HepG2 (cell line): ENCODE data around the gene AZU1. TPM values are rescaled to one million over a fixed set of nuclear protein-coding genes. Genes with fewer than 3 reads are reported as not detected.

Experiments
- ATAC-seq: fragments of 200-7000 bp; cut with Tn5 transposase; 3 replicates; pipeline ENCODE4 v1.9.1; 2020; ENCODE audit warnings: mild to moderate bottlenecking, moderate library complexity
- BruUV-seq: library from RNA; stranded (reverse); fragments of 400-500 nt; replicated peaks from 2 replicates; lab custom pipeline; 2021; lab: Mats Ljungman, UMichigan
- CTCF ChIA-PET: fragments of 300-600 bp; formaldehyde crosslinking; extraction: SDS; loops from one replicate; lab custom pipeline; 2021; ENCODE audit warnings: low total read pairs, inconsistent platforms, low intra/inter-chr PET ratio; lab: Yijun Ruan, JAX
- POLR2A ChIA-PET: fragments of 350-600 bp; sonication (Branson Sonifier 250); formaldehyde crosslinking; loops from one replicate; lab custom pipeline; 2020; ENCODE audit warnings: antibody characterized with exemption, inconsistent platforms; lab: Yijun Ruan, JAX
- DNase-seq: peaks from one replicate; pipeline ENCODE4 v3.0.0-alpha.2; 2015; ENCODE audit warnings: low spot score
- FAIRE-seq: peaks from 3 replicates; lab custom pipeline; 2011; peaks lifted over from hg19 to GRCh38; lab: Jason Lieb, UNC
- H2AFZ ChIP-seq: one replicate; pipeline ENCODE4 v1.6.1; 2011; ENCODE audit warnings: low read length, inconsistent platforms
- H3K27ac ChIP-seq: fragments of 300-600 bp; 3 replicates; pipeline ENCODE4 v1.8.0; 2011; ENCODE audit warnings: mixed run types, mild to moderate bottlenecking, mixed read lengths, low read length, inconsistent platforms; ENCODE audit not compliant: insufficient read depth; ENCODE audit errors: extremely low read length
- H3K27me3 ChIP-seq, 2 experiments: fragments of 200-600 bp in 1 of 2; 2 replicates in 1 of 2; 3 replicates in 1 of 2; pipeline versions ENCODE4 v1.6.0 to v1.8.0; 2011; ENCODE audit warnings: low read length in 2 of 2, mild to moderate bottlenecking in 2 of 2, moderate library complexity in 2 of 2, inconsistent platforms in 1 of 2; ENCODE audit not compliant: insufficient read depth in 2 of 2, control insufficient read depth in 1 of 2
- H3K36me3 ChIP-seq, 2 experiments: fragments of 200-600 bp in 1 of 2; replicated peaks in 1 of 2; 2 replicates in 1 of 2; 3 replicates in 1 of 2; pipeline versions ENCODE4 v1.5.1 to v1.8.0; 2011; ENCODE audit warnings: low read length in 2 of 2, inconsistent platforms in 1 of 2; ENCODE audit not compliant: insufficient read depth in 2 of 2, control insufficient read depth in 1 of 2
- H3K4me1 ChIP-seq: 2 replicates; pipeline ENCODE4 v1.5.1; 2012; ENCODE audit warnings: low read length, inconsistent platforms; ENCODE audit not compliant: insufficient read depth
- H3K4me2 ChIP-seq: 2 replicates; pipeline ENCODE4 v1.6.0; 2011; ENCODE audit warnings: low read depth, low read length, inconsistent platforms
- H3K4me3 ChIP-seq, 3 experiments: fragments of 200-600 bp in 1 of 3; sonication (generic), shearing (Covaris generic) in 1 of 3; replicated peaks in 1 of 3; 2 replicates each; pipeline ENCODE4 v1.5.1; 2011 to 2016; ENCODE audit warnings: low read length in 3 of 3, inconsistent platforms in 2 of 3, low read depth in 2 of 3, mild to moderate bottlenecking in 2 of 3, control low read depth in 1 of 3, mixed read lengths in 1 of 3; ENCODE audit not compliant: insufficient read depth in 1 of 3
- H3K79me2 ChIP-seq: one replicate; pipeline ENCODE4 v1.6.1; 2011; ENCODE audit warnings: low read length, inconsistent platforms; ENCODE audit not compliant: insufficient read depth
- H3K9ac ChIP-seq: 2 replicates; pipeline ENCODE4 v1.6.0; 2011; ENCODE audit warnings: mild to moderate bottlenecking, low read depth, low read length, inconsistent platforms; ENCODE audit not compliant: insufficient read depth
- H3K9me3 ChIP-seq: 2 replicates; pipeline ENCODE4 v1.5.1; 2012; ENCODE audit warnings: mild to moderate bottlenecking, low read length
- H4K20me1 ChIP-seq: 2 replicates; pipeline ENCODE4 v1.6.0; 2011; ENCODE audit warnings: inconsistent platforms, mild to moderate bottlenecking, low read length, moderate library complexity; ENCODE audit not compliant: insufficient read depth
- ATF4 ChIP-seq, 2 experiments: fragments of 450-650 bp in 1 of 2; sonication (generic) in 1 of 2; formaldehyde crosslinking; IDR thresholded peaks; 2 replicates each; pipeline versions ENCODE4 v1.5.0 to v1.8.0; 2020 to 2022; ENCODE audit warnings: mild to moderate bottlenecking in 1 of 2, missing genetic modification reagents in 1 of 2
- FOSL2 ChIP-seq: sonication (generic); formaldehyde crosslinking; IDR thresholded peaks from 2 replicates; pipeline ENCODE4 v1.4.0; 2020; ENCODE audit warnings: missing genetic modification reagents
- FOXA1 ChIP-seq, 2 experiments: fragments of 450-650 bp in 1 of 2; sonication (generic) in 1 of 2; formaldehyde crosslinking in 1 of 2; IDR thresholded peaks; 2 replicates each; pipeline versions ENCODE4 v1.4.0 to v1.6.1; 2016 to 2020; ENCODE audit warnings: missing genetic modification reagents in 1 of 2
- KAT2B ChIP-seq: fragments of 150-350 bp; IDR thresholded peaks from 2 replicates; pipeline ENCODE4 v1.6.1; 2014; ENCODE audit warnings: low read depth, low read length, borderline replicate concordance
- KDM5B ChIP-seq: sonication (generic); formaldehyde crosslinking; IDR thresholded peaks from 2 replicates; pipeline ENCODE4 v1.4.0; 2020; ENCODE audit warnings: missing genetic modification reagents, mild to moderate bottlenecking, borderline replicate concordance
- SALL1 ChIP-seq: sonication (generic); formaldehyde crosslinking; IDR thresholded peaks from 2 replicates; pipeline ENCODE4 v1.8.0; 2022; ENCODE audit warnings: mild to moderate bottlenecking, missing genetic modification reagents
- SNAPC4 ChIP-seq: sonication (generic); formaldehyde crosslinking; IDR thresholded peaks from 2 replicates; pipeline ENCODE4 v1.4.0; 2020; ENCODE audit warnings: mild to moderate bottlenecking, missing genetic modification reagents
- ZNF816 ChIP-seq: sonication (generic); formaldehyde crosslinking; IDR thresholded peaks from 2 replicates; pipeline ENCODE4 v1.8.0; 2022; ENCODE audit warnings: missing genetic modification reagents, mild to moderate bottlenecking, borderline replicate concordance
- WGBS: methylation state at CpG from one replicate; pipeline ENCODE4 v1.1.6; 2017; ENCODE audit warnings: low lambda C conversion rate; 5-methylcytosine and 5-hydroxymethylcytosine counted together
- in situ Hi-C: cut with HindIII; loops from 2 replicates; pipeline ENCODE4 v1.10.0; 2017; ENCODE audit warnings: low pct_unique_long_range_greater_than_20kb; ENCODE audit not compliant: extremely low pct_ligation_motif_present
- intact Hi-C: fragments of 100-400 bp; cut with micrococcal nuclease; formaldehyde crosslinking; loops from one replicate; pipeline ENCODE4 v1.10.0; 2022; ENCODE audit not compliant: unreplicated experiment
- polyA plus RNA-seq, 8 experiments: library from polyadenylated mRNA; depleted of rRNA in 3 of 8; stranded (reverse) in 7 of 8; unstranded in 1 of 8; fragments of >200 nt; fragmentation: Illumina TruSeq in 4 of 8; extraction: Trizol in 4 of 8; gene quantifications; 2 replicates each; pipeline versions ENCODE4 v1.2.1 to v1.2.3, GENCODE V29; 2011 to 2016; ENCODE audit warnings: low read depth in 4 of 8, missing spikeins in 1 of 8, mixed read lengths in 1 of 8; ENCODE audit not compliant: insufficient read depth in 1 of 8
- total RNA-seq, 5 experiments: library from RNA; depleted of rRNA; stranded (reverse); fragments of >200 nt; fragmentation: Illumina TruSeq; extraction: Trizol; gene quantifications; 2 replicates each; pipeline ENCODE4 v1.2.3, GENCODE V29; 2016; ENCODE audit warnings: low read depth in 1 of 5

The AZU1 gene
- total and polyA plus RNA-seq, 2 of the 13 experiments (the other 11 are each of a cell fraction or from before 2014, with no cell fraction given) = not detected

- no peaks in the 10 kb centered on the region for H4K20me1 ChIP-seq
- no TSS peak for BruUV-seq
- no peak for DNase-seq
- POLR2A ChIA-PET = no interaction called here
- no peaks in the 10 kb centered on the region for H3K9me3 ChIP-seq
- no peak overlapping the region for H3K4me3 ChIP-seq
- WGBS = 64% methylated on average over 8 of the region's 12 CpGs
- no peak overlapping the region for H2AFZ ChIP-seq
- H3K27me3 ChIP-seq = peaks cover 2 to 14% of the 10 kb centered on the region in 2 experiments; a peak in 4 of 5 replicates
- intact Hi-C loops (loop anchor here (5.0 kb wide), 1 partner anchor 83 kb away; no protein-coding TSS in a partner anchor), in situ Hi-C loops (loop anchor here (10.0 kb wide), 1 partner anchor 90 kb away; no protein-coding TSS in a partner anchor)
- CTCF ChIA-PET = no interaction called here
- H3K36me3 ChIP-seq = no peaks in the 10 kb centered on the region
- TF ChIP-seq SALL1 (CRISPR knock-in tag) (no peak), ZNF816 (CRISPR knock-in tag) (no peak), KAT2B (no peak), ATF4 (CRISPR knock-in tag; IDR thresholded peaks at IDR 0.05) (no peak), FOSL2 (no peak), FOXA1 (IDR thresholded peaks at IDR 0.05) (no peak), FOXA1 (CRISPR knock-in tag; IDR thresholded peaks at IDR 0.05) (no peak), KDM5B (CRISPR knock-in tag) (no peak), SNAPC4 (CRISPR knock-in tag) (no peak)
- no peaks in the 10 kb centered on the region for H3K79me2 ChIP-seq
- no peak for ATAC-seq
- no peak overlapping the region for H3K9ac ChIP-seq
- no peak overlapping the region for H3K4me2 ChIP-seq
- no peak overlapping the region for H3K27ac ChIP-seq
- peaks cover 29% of the 10 kb centered on the region for H3K4me1 ChIP-seq
- FAIRE-seq = no peak
Measured at GRCh38 chr19:855142-855541, 27.5 kb downstream of the AZU1 start.
